Coronary artery (tissue), 2 donors: ENCODE data around the gene OXLD1.
A peak's percentile ranks its signal among the peaks of the same experiment; 100 is the strongest.
"Not testable (repeated sequence)": the region's sequence is repeated elsewhere in the genome, so short reads cannot be mapped to it uniquely, and the experiment has no call there.

Experiments
- DNase-seq: peaks from one replicate; pipeline ENCODE4 v3.0.0-alpha.2; 2017; ENCODE audit warnings: low spot score
- H3K27ac ChIP-seq, 2 donors: fragments of 200-600 bp; sonication (generic); one replicate each; pipeline ENCODE4 v1.5.1; 2016 to 2019
- H3K4me3 ChIP-seq: fragments of 200-600 bp; sonication (generic); 2 replicates; pipeline ENCODE4 v1.5.1; 2016; ENCODE audit warnings: mild to moderate bottlenecking, moderate library complexity
- CTCF ChIP-seq: fragments of 200-600 bp; sonication (generic); IDR thresholded peaks from one replicate; pipeline ENCODE4 v1.5.1; 2019; ENCODE audit warnings: antibody characterized with exemption

The OXLD1 gene

GRCh38 chr17:81682565-81683207, 16.3 kb upstream of the OXLD1 start:
- no peak for TF ChIP-seq CTCF
- peak overlapping the region; percentile 98 for H3K4me3 ChIP-seq
- H3K27ac ChIP-seq, result peak overlapping the region in 1 of 2 donors; percentile 92
- DNase-seq, result no peak

GRCh38 chr17:81681672-81682071, 15.3 kb upstream of the OXLD1 start:
- no peak for TF ChIP-seq CTCF
- no peak for DNase-seq
- no peak overlapping the region for H3K27ac ChIP-seq
- H3K4me3 ChIP-seq, result no peak overlapping the region

- Histone ChIP-seq H3K27ac (no peak overlapping the region), H3K4me3 (no peak overlapping the region)
- no peak for TF ChIP-seq CTCF
- no peak for DNase-seq
Observed at GRCh38 chr17:81680150-81680549, 13.7 kb upstream of the OXLD1 start.

- Histone ChIP-seq H3K4me3 (no peak overlapping the region), H3K27ac (no peak overlapping the region)
- no peak for TF ChIP-seq CTCF
- no peak for DNase-seq
Observed at GRCh38 chr17:81676906-81677305, 10.5 kb upstream of the OXLD1 start.

- not testable (repeated sequence) for H3K4me3 ChIP-seq, DNase-seq
Observed at GRCh38 chr17:81675515-81676221, 9.3 kb upstream of the OXLD1 start.

GRCh38 chr17:81673561-81674258, 7.3 kb upstream of the OXLD1 start:
- TF ChIP-seq CTCF, result no peak
- DNase-seq, result no peak

More at GRCh38 chr17:81675515-81676221, 9.3 kb upstream of the OXLD1 start:
- peak; percentile 54 for TF ChIP-seq CTCF
- H3K27ac ChIP-seq, result not testable (repeated sequence)

More at GRCh38 chr17:81673561-81674258, 7.3 kb upstream of the OXLD1 start:
- H3K4me3 ChIP-seq, result no peak overlapping the region
- no peak overlapping the region for H3K27ac ChIP-seq
